Peyer's patch (tissue), 4 donors: Measurements from ENCODE around the gene ISG20L2. TPM values are rescaled to one million over a fixed set of nuclear protein-coding genes. Genes with fewer than 3 reads are reported as not detected.

Experiments
- DNase-seq, 3 donors: peaks; one replicate each; pipeline ENCODE4 v3.0.0-alpha.2; 2017 to 2019
- H3K27ac ChIP-seq, 4 donors: fragments of 200-600 bp; sonication (generic); one replicate each; pipeline ENCODE4 v1.5.1; 2016 to 2019
- H3K27me3 ChIP-seq, 2 donors: fragments of 200-600 bp; sonication (generic); one replicate each; pipeline ENCODE4 v1.5.1; 2019
- H3K36me3 ChIP-seq, 3 donors: fragments of 200-600 bp; sonication (generic); one replicate each; pipeline ENCODE4 v1.5.1; 2016 to 2019
- H3K4me1 ChIP-seq, 4 donors: fragments of 200-600 bp; sonication (generic); one replicate each; pipeline ENCODE4 v1.5.1; 2016 to 2019
- H3K4me3 ChIP-seq, 4 donors: fragments of 200-600 bp; sonication (generic); 1 replicate in 3 of 4; 2 replicates in 1 of 4; pipeline ENCODE4 v1.5.1; 2016 to 2019; ENCODE audit warnings: mild to moderate bottlenecking in 1 of 4
- H3K9me3 ChIP-seq, 4 donors: fragments of 200-600 bp; sonication (generic); one replicate each; pipeline ENCODE4 v1.5.1; 2016 to 2019; ENCODE audit warnings: mild to moderate bottlenecking in 1 of 4
- POLR2A ChIP-seq, 2 donors: fragments of 450-650 bp; IDR thresholded peaks; one replicate each; pipeline ENCODE4 v1.5.1; 2017; ENCODE audit warnings: antibody characterized with exemption in 2 of 2, mild to moderate bottlenecking in 2 of 2, moderate library complexity in 2 of 2
- total RNA-seq, 4 donors: library from RNA; depleted of rRNA; stranded (reverse); fragments of >200 nt; gene quantifications; one replicate each; pipeline ENCODE4 v1.1.0, GENCODE V29; 2016
- TF ChIP-seq, protein P1 (sequence below), 6 experiments: fragments of 450-650 bp in 4 of 6; fragments of 200-600 bp in 2 of 6; sonication (generic) in 1 of 6; IDR thresholded peaks; one replicate each; pipeline ENCODE4 v1.5.1; 2017 to 2019; ENCODE audit warnings: antibody characterized with exemption in 6 of 6, mild to moderate bottlenecking in 3 of 6, moderate library complexity in 1 of 6

Gene ISG20L2
- total RNA-seq, 4 donors from 2014 or later, result 22.4 to 47.2 (median 27.9) TPM

DNA sequence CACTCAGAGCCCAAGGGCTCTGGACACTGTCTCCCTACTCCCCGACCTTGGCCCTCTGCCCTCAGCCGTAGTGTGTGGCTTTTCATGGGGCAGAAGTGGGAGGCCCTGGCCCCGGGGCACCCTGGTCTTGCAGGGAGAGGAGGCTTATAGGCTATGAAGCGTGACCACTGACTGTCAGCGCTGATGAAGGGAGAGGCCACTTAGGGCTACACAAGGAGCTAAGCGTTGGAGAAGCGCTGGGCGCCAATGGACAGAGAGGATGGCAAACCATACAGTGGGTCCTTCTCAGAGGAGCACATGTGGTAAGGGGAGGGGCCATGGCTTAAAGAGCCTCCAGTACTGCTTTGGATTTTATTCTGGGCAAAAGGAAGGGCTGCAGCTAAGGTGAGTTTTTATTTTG is 31.1 kb downstream of the ISG20L2 start:
- no peak overlapping the region for H3K27ac ChIP-seq
- TF ChIP-seq POLR2A (IDR thresholded peaks at IDR 0.05), result no peak
- TF ChIP-seq, protein P1, sequence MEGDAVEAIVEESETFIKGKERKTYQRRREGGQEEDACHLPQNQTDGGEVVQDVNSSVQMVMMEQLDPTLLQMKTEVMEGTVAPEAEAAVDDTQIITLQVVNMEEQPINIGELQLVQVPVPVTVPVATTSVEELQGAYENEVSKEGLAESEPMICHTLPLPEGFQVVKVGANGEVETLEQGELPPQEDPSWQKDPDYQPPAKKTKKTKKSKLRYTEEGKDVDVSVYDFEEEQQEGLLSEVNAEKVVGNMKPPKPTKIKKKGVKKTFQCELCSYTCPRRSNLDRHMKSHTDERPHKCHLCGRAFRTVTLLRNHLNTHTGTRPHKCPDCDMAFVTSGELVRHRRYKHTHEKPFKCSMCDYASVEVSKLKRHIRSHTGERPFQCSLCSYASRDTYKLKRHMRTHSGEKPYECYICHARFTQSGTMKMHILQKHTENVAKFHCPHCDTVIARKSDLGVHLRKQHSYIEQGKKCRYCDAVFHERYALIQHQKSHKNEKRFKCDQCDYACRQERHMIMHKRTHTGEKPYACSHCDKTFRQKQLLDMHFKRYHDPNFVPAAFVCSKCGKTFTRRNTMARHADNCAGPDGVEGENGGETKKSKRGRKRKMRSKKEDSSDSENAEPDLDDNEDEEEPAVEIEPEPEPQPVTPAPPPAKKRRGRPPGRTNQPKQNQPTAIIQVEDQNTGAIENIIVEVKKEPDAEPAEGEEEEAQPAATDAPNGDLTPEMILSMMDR (IDR thresholded peaks at IDR 0.05), result no peak

DNA sequence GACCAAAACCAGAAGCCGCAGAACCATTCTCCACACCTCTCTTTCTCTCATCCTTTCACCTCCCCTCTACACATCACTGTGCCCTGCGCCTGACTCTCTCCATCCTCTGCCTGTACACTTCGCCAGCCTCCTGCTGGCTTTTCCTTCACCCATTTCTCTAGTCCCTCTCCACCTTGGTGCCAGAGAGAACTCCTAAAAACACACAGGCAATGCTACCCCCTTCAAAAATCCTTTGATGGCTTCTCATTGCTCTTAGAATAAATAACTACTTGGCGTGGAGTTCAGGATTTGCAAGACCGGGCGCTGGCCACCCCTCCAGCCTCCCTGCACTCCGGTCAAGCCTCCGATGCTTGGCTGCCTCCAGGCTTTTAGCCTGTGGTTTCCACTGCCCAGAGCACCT is 31.8 kb downstream of the ISG20L2 start:
- Histone ChIP-seq H3K4me1 (peaks cover 0 to 10% (median 0%) of the 10 kb centered on the region in 4 donors), H3K36me3 (no peaks in the 10 kb centered on the region), H3K27ac (no peak overlapping the region)

More for the DNA sequence above, 31.1 kb downstream of the ISG20L2 start:
- Histone ChIP-seq H3K4me1 (peaks cover 0 to 8% (median 0%) of the 10 kb centered on the region in 4 donors), H3K36me3 (no peaks in the 10 kb centered on the region), H3K4me3 (no peak overlapping the region), H3K9me3 (no peaks in the 10 kb centered on the region), H3K27me3 (no peaks in the 10 kb centered on the region)
- no peak for DNase-seq

DNA sequence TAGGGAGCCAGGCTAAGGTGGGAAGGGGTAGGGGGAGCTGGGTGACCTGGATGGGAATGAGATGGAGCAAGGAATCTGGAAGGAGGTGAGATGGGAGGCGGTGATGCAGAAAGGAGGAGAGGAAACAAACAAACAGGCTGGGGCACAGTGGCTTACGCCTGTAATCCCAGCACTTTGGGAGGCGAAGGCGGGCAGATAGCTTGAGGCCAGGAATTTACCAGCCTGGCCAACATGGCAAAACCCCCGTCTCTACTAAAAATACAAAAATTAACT is 33.9 kb downstream of the ISG20L2 start:
- H3K9me3 ChIP-seq, result no peaks in the 10 kb centered on the region
- H3K27me3 ChIP-seq, result peaks cover 0 to 8% of the 10 kb centered on the region in 2 donors
- H3K36me3 ChIP-seq, result no peaks in the 10 kb centered on the region
- H3K4me3 ChIP-seq, result no peak overlapping the region
- H3K4me1 ChIP-seq, result peaks cover 0 to 14% (median 0%) of the 10 kb centered on the region in 4 donors
- TF ChIP-seq, protein P1 (IDR thresholded peaks at IDR 0.05), result no peak
- no peak for TF ChIP-seq POLR2A (IDR thresholded peaks at IDR 0.05)
- no peak overlapping the region for H3K27ac ChIP-seq
- DNase-seq, result no peak

More for the DNA sequence above, 31.8 kb downstream of the ISG20L2 start:
- no peaks in the 10 kb centered on the region for H3K27me3 ChIP-seq
- no peaks in the 10 kb centered on the region for H3K9me3 ChIP-seq
- DNase-seq, result no peak
- TF ChIP-seq POLR2A (IDR thresholded peaks at IDR 0.05), result no peak
- TF ChIP-seq, protein P1 (IDR thresholded peaks at IDR 0.05), result no peak
- no peak overlapping the region for H3K4me3 ChIP-seq

DNA sequence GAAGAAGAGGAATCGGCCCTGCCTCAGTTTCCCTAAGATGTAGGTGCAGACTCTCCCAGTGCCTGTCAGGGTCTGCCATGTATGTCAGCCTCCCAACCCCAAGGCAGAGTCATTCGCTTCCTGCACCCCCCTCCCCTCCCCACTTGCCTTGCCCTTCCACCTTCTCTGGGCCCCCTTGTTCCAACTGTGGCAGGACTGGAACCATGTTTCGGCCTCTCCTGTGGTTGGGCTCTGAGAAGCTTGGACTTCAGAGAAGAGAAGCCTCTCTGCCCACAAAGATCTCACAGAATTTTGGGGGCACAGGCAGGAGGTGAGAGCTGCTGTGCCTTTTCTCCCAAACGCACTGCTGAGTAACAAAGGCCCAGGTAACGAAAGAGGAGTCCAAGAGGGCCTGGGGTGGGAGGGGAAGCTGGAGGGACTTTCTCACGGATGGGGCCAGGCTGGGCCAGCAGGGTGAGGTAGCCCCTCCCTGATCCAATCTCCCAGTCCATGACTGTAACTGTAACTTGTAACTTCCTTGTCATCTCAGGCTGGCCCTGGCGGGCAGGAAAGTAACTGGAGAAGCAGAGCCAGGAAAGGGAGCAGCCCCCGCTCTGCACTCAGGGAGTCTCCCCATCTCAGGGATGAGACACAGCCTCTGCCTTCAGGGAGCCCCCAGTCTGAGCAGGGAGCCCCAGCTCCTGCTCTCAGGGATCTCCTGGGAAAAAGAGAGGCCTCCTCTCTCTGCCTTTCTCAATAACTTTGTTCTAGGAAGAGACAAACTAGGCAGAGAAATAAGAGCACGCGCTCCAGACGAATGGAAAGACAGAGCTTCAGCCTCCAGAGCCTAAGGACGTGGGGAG is 34.5 kb downstream of the ISG20L2 start:
- no peaks in the 10 kb centered on the region for H3K9me3 ChIP-seq
- H3K36me3 ChIP-seq, result no peaks in the 10 kb centered on the region
- H3K4me3 ChIP-seq, result no peak overlapping the region
- TF ChIP-seq POLR2A (IDR thresholded peaks at IDR 0.05), result no peak
- TF ChIP-seq, protein P1 (IDR thresholded peaks at IDR 0.05), result no peak
- peaks cover 0 to 18% (median 1%) of the 10 kb centered on the region in 4 donors for H3K4me1 ChIP-seq
- H3K27me3 ChIP-seq, result peaks cover 0 to 8% of the 10 kb centered on the region in 2 donors
- no peak for DNase-seq
- no peak overlapping the region for H3K27ac ChIP-seq

DNA sequence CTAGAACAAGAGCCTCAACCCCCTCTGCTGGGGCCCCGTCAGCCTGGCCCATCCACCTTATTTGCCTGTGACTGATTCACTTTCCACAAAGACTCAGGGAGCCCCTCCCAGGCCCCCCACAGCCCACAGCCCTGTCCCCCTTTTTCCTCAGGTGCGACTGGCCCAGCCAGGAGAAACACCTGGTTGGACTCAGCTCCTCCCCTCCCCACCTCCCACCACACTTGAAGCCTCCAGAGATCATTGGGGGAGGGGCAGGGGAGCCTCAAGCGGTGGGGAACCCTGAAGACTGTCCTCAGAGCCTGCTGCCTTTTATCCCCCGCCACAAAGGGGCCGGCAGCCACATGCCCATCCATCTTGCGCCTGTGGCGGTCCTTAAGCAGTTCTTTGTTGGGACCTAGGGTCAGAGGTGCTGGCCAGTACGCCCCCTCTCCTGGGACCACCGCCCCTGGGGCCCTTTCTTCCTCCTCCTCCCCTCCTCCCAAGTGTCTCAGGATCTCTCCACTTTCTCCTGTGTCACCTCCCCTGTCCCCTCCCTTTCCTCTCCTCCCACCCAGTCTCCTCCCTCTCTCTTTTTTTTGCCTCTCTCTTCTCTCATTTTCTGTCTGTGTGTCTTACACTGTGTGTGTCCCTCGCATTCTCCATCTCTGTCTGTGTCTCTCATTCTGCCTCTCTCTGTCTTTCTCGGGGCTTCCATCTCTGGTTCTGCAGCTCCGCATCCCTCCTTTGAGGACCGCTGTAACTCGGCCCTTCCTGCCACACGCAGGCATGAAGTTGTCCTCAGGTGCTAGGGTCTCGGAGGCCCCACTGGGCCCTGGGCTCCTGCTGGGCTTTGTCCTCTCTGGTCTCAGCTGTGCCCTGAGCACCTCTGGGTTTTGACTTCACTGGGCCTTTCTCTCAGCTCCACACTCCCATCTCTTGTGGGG is 35.4 kb downstream of the ISG20L2 start:
- no peak overlapping the region for H3K27ac ChIP-seq
- TF ChIP-seq, protein P1 (IDR thresholded peaks at IDR 0.05), result no peak
- no peak for TF ChIP-seq POLR2A (IDR thresholded peaks at IDR 0.05)
- no peak overlapping the region for H3K4me3 ChIP-seq
- no peak for DNase-seq
- H3K4me1 ChIP-seq, result peaks cover 0 to 18% (median 1%) of the 10 kb centered on the region in 4 donors
- no peaks in the 10 kb centered on the region for H3K9me3 ChIP-seq
- no peaks in the 10 kb centered on the region for H3K36me3 ChIP-seq
- H3K27me3 ChIP-seq, result peaks cover 0 to 8% of the 10 kb centered on the region in 2 donors
